ENCODE data around the gene QRFPR.

DNA sequence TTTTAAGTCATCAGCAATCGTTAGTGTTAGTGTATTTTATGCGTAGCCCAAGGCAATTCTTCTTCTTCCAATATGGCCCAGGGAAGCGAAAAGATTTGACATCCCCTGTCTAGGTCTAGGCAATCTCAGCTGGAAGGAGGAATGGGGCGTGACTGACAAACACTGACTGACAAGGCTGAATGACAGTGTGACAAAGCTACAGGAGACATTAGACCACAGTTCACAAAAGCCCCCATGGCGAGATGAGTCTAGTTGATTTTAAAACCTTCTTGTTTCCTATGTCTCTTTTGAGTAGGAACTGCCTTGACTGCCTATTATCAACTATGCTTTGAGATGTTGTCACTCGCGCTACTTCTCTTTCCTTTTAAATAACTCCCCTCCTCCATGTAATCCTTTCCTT lies 42.3 kb downstream of the QRFPR start:
- no peak for TF ChIP-seq USF2 (IDR thresholded peaks at IDR 0.05; ENCODE audit: low read depth, low read length)
- TF ChIP-seq, protein P1, sequence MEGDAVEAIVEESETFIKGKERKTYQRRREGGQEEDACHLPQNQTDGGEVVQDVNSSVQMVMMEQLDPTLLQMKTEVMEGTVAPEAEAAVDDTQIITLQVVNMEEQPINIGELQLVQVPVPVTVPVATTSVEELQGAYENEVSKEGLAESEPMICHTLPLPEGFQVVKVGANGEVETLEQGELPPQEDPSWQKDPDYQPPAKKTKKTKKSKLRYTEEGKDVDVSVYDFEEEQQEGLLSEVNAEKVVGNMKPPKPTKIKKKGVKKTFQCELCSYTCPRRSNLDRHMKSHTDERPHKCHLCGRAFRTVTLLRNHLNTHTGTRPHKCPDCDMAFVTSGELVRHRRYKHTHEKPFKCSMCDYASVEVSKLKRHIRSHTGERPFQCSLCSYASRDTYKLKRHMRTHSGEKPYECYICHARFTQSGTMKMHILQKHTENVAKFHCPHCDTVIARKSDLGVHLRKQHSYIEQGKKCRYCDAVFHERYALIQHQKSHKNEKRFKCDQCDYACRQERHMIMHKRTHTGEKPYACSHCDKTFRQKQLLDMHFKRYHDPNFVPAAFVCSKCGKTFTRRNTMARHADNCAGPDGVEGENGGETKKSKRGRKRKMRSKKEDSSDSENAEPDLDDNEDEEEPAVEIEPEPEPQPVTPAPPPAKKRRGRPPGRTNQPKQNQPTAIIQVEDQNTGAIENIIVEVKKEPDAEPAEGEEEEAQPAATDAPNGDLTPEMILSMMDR (conservative IDR thresholded peaks at IDR 0.05; ENCODE audit: low read depth, low read length) = no peak
- no peak for TF ChIP-seq MXI1 (IDR thresholded peaks at IDR 0.05; ENCODE audit: borderline replicate concordance, low read depth, low read length)
- no peak for TF ChIP-seq POLR2A (IDR thresholded peaks at IDR 0.05; ENCODE audit: low read depth, low read length)
- no peak for TF ChIP-seq RAD21 (IDR thresholded peaks at IDR 0.05; ENCODE audit: low read length)
- TF ChIP-seq, protein P2, sequence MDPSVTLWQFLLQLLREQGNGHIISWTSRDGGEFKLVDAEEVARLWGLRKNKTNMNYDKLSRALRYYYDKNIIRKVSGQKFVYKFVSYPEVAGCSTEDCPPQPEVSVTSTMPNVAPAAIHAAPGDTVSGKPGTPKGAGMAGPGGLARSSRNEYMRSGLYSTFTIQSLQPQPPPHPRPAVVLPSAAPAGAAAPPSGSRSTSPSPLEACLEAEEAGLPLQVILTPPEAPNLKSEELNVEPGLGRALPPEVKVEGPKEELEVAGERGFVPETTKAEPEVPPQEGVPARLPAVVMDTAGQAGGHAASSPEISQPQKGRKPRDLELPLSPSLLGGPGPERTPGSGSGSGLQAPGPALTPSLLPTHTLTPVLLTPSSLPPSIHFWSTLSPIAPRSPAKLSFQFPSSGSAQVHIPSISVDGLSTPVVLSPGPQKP (IDR thresholded peaks at IDR 0.05; ENCODE audit: borderline replicate concordance, low read depth, low read length) = no peak
- TF ChIP-seq SMC3 (IDR thresholded peaks at IDR 0.05; ENCODE audit: low read depth, low read length) = no peak
- no peak for TF ChIP-seq CHD1 (IDR thresholded peaks at IDR 0.05; ENCODE audit: low read depth, low read length)
- TF ChIP-seq RFX5 (IDR thresholded peaks at IDR 0.05; ENCODE audit: low read depth, low read length) = no peak
- no peak for TF ChIP-seq NFE2L2 (IDR thresholded peaks at IDR 0.05; ENCODE audit: low read depth, low read length)

Measured in IMR-90 (cell line).